ENCODE measurements around the gene SULF2.

DNA sequence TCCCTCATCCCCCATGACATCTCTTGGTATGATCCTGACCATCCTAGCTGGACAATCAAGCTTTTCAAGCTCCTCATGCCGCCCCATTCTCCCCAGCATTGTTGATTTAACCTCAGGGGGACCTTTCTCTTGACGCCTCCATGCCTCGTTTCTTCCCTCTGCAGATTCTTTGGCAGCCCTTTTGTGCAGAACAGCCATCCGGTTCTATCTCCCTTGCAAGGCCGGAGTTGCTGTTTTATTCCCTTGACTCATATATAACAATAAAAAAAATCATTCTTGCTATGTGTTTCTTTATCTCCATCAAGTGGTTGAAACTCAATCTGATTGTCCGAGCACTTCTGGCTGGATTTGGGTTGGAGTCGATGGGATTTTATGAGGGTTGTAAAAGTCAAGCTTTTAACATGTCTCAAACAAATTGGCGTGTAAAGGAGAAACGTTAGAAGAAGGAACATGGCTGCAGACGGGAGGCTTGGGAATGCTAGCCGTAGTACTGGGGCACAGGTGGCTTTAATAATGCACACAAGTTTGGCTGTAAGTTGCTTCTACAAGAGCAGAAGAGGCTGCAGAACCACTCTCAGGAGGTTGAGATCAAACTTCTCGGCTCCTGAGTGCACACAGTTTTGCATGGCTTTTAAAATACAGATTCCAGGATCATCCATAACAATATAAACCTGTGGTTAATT, 3.9 kb upstream of the SULF2 start:
- TF ChIP-seq, protein P1, sequence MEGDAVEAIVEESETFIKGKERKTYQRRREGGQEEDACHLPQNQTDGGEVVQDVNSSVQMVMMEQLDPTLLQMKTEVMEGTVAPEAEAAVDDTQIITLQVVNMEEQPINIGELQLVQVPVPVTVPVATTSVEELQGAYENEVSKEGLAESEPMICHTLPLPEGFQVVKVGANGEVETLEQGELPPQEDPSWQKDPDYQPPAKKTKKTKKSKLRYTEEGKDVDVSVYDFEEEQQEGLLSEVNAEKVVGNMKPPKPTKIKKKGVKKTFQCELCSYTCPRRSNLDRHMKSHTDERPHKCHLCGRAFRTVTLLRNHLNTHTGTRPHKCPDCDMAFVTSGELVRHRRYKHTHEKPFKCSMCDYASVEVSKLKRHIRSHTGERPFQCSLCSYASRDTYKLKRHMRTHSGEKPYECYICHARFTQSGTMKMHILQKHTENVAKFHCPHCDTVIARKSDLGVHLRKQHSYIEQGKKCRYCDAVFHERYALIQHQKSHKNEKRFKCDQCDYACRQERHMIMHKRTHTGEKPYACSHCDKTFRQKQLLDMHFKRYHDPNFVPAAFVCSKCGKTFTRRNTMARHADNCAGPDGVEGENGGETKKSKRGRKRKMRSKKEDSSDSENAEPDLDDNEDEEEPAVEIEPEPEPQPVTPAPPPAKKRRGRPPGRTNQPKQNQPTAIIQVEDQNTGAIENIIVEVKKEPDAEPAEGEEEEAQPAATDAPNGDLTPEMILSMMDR (conservative IDR thresholded peaks at IDR 0.05; ENCODE audit: low read length), result no peak
- no peak for TF ChIP-seq EZH2phosphoT487 (IDR thresholded peaks at IDR 0.05; ENCODE audit: borderline replicate concordance)
